Effector memory CD8-positive, alpha-beta T cell (primary cell): Measurements from ENCODE around the gene SEC61A1.

ENCODE experiments used
- ATAC-seq: fragments of 150-1000 bp; cut with Tn5 transposase; replicated peaks from 2 replicates; pipeline ENCODE4 v1.10.0; 2021; ENCODE audit warnings: mild to moderate bottlenecking, moderate library complexity
- DNase-seq, 3 experiments: peaks; one replicate each; pipeline ENCODE4 v3.0.0; 2021
- H3K27ac Mint-ChIP-seq, 2 donors: one replicate each; pipeline ENCODE4 v1.8.0; 2022; ENCODE audit warnings: mild to moderate bottlenecking in 2 of 2, mixed read lengths in 2 of 2, moderate library complexity in 2 of 2
- H3K27me3 Mint-ChIP-seq, 2 donors: one replicate each; pipeline ENCODE4 v1.8.0; 2022; ENCODE audit warnings: mixed read lengths in 2 of 2
- H3K36me3 Mint-ChIP-seq: one replicate; pipeline ENCODE4 v1.8.0; 2022; ENCODE audit warnings: mild to moderate bottlenecking, moderate library complexity, mixed read lengths; ENCODE audit not compliant: insufficient read depth
- H3K4me1 Mint-ChIP-seq, 2 donors: one replicate each; pipeline ENCODE4 v1.8.0; 2022; ENCODE audit warnings: low read depth in 2 of 2, mixed read lengths in 2 of 2
- H3K4me3 Mint-ChIP-seq, 2 donors: one replicate each; pipeline ENCODE4 v1.8.0; 2022; ENCODE audit warnings: mild to moderate bottlenecking in 2 of 2, mixed read lengths in 2 of 2, moderate library complexity in 2 of 2
- H3K9me3 Mint-ChIP-seq, 2 donors: one replicate each; pipeline ENCODE4 v1.8.0; 2022; ENCODE audit warnings: mixed read lengths in 2 of 2

SEC61A1 gene

GRCh38 chr3:128091586-128091985, 39.3 kb downstream of the SEC61A1 start:
- H3K27me3 Mint-ChIP-seq: no peaks in the 10 kb centered on the region
- no peak for DNase-seq

DNA sequence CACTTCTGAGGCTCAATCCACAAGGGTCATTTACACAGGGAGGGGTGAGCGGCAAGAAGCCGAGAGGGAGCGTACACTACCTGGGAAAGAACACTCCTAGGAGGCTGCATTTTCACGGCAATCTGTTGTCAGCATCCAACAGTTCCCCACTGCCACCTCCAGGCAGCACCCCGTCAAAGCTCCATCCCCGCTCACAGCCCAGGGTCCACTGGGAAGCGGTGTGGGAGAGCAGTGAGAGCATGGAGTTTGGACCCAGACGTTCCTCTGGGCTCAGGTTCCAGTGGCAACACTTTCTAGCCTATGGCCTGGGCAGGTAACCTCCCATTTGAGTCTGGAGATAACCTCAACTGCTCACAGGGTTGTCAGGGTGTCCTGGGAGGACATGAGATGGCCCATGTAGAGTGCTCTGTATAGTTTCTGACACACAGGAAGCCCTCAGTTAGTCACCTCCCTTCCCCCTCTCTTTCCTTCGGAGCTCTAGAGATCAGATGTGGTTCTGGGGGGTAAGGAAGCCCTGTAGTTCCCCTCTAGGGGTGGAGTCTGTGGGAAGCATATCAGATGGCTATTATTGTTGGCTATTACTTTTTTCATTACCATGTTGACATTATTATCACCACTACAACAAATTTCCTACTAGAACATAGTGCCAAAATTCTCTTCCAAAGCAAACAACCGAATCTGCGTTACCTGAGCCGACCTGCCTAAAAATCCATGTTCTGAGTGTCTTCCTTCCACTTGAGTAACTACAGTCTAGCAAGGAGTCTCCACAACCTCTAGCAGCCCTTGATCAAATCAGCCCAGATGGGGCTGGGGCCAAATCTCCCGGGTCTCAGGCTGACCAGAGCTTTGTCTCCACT, 42.3 kb downstream of the SEC61A1 start:
- Mint-ChIP-seq H3K4me3 (no peak overlapping the region), H3K27me3 (no peaks in the 10 kb centered on the region), H3K36me3 (peaks cover 42% of the 10 kb centered on the region), H3K9me3 (no peaks in the 10 kb centered on the region), H3K27ac (peak overlapping the region; percentile 38 to 67), H3K4me1 (peaks cover 7 to 10% of the 10 kb centered on the region in 2 donors)
- DNase-seq: no peak
- ATAC-seq: no peak

More at GRCh38 chr3:128091586-128091985, 39.3 kb downstream of the SEC61A1 start:
- Mint-ChIP-seq H3K36me3 (peaks cover 33% of the 10 kb centered on the region), H3K9me3 (no peaks in the 10 kb centered on the region), H3K27ac (no peak overlapping the region), H3K4me1 (peaks cover 7 to 10% of the 10 kb centered on the region in 2 donors), H3K4me3 (no peak overlapping the region)
- ATAC-seq: no peak

DNA sequence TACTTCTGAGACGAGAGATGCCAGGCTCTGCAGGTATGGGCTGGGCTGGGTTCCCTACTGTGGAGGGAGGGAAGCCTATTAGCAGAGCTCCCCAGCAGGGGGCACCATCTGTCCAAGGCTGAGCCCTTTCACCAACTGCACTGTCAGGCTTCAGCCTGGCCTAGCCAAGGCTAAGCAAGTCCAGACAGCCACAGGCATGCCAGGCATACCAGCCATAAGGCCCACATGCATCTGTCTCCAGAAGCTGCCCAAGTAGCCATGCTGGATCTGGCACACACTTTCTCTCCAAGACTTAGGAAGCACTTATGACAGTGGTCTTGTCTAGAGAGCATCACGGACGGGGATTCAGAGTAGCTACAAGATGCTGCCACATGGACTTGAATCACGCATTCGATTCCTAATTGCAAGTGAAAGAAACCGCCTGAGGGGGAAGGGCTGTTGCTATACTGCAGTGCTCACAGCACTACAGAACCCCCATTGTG, 43.0 kb downstream of the SEC61A1 start:
- ATAC-seq (peak; percentile 100), DNase-seq (peak; percentile 79 to 82 (median 82))
- H3K27ac Mint-ChIP-seq: peak overlapping the region; percentile 38 to 67
- no peaks in the 10 kb centered on the region for H3K9me3 Mint-ChIP-seq
- peaks cover 44% of the 10 kb centered on the region for H3K36me3 Mint-ChIP-seq
- H3K4me3 Mint-ChIP-seq: no peak overlapping the region
- no peaks in the 10 kb centered on the region for H3K27me3 Mint-ChIP-seq
- peaks cover 7 to 10% of the 10 kb centered on the region in 2 donors for H3K4me1 Mint-ChIP-seq

DNA sequence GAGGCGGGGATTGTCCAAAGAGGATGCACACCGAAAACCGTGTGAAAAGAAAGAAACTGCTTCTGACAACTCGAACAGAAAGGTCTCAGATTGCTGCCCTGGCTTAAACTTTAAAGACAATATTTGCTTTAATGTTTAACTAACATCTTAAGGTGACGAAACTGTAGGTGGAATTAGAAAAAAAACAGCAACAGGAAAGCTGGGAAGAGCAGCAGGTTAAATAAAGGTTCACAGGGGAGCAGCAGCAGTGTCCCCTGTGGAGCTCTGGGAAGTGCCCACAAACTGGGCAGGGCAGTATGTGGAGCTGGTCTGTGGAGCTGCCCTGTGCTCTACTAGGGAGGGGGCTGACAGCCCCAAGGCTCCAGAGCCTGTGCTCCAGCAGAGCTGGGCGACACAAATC, 46.0 kb downstream of the SEC61A1 start:
- ATAC-seq (no peak), DNase-seq (no peak)
- Mint-ChIP-seq H3K4me1 (peaks cover 7 to 10% of the 10 kb centered on the region in 2 donors), H3K4me3 (no peak overlapping the region), H3K27me3 (no peaks in the 10 kb centered on the region), H3K27ac (no peak overlapping the region), H3K36me3 (peaks cover 48% of the 10 kb centered on the region), H3K9me3 (no peaks in the 10 kb centered on the region)

GRCh38 chr3:128100161-128100560, 47.9 kb downstream of the SEC61A1 start:
- Mint-ChIP-seq H3K4me3 (no peak overlapping the region), H3K27ac (no peak overlapping the region), H3K4me1 (peaks cover 3 to 4% of the 10 kb centered on the region in 2 donors), H3K9me3 (no peaks in the 10 kb centered on the region), H3K27me3 (no peaks in the 10 kb centered on the region), H3K36me3 (peaks cover 45% of the 10 kb centered on the region)
- ATAC-seq (no peak), DNase-seq (no peak)

- Mint-ChIP-seq H3K27ac (no peak overlapping the region), H3K27me3 (no peaks in the 10 kb centered on the region), H3K4me3 (no peak overlapping the region), H3K4me1 (peaks cover 0 to 2% of the 10 kb centered on the region in 2 donors), H3K36me3 (peaks cover 50% of the 10 kb centered on the region), H3K9me3 (no peaks in the 10 kb centered on the region)
- no peak for DNase-seq
- ATAC-seq: no peak
These were observed 48.4 kb downstream of the SEC61A1 start for GRCh38 chr3:128100638-128101037.

DNA sequence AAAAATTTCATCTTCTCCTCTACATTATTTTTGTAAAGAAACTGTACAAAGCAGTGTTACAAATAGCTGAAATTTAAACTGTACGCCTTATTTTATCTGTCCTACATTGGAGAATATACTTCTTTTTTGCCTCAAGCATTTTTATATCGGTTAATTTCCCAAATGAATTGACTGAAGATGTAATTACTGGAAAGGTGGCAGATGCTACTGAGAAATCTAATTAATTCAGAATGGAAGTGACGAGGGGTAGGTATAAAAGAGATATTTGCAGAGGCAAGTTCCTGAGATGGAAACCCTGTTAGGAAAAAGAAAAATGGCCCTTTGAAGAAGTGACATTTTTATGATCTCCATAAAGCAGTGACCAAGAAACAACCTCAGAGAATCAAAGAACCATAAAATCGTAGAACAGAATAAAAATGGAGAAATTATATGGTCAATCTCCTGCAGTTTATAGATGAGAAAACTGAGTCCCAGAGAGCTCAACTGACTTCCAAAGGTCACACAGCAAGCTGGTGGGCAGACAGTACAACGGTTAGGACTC, 51.0 kb downstream of the SEC61A1 start:
- Mint-ChIP-seq H3K27ac (no peak overlapping the region), H3K9me3 (no peaks in the 10 kb centered on the region), H3K4me3 (no peak overlapping the region), H3K27me3 (no peaks in the 10 kb centered on the region), H3K36me3 (peaks cover 37% of the 10 kb centered on the region), H3K4me1 (peaks cover 0 to 2% of the 10 kb centered on the region in 2 donors)
- no peak for ATAC-seq
- no peak for DNase-seq

- Mint-ChIP-seq H3K4me3 (no peak overlapping the region), H3K27ac (no peak overlapping the region), H3K9me3 (peaks cover 0 to 1% of the 10 kb centered on the region in 2 donors), H3K4me1 (peaks cover 14 to 18% of the 10 kb centered on the region in 2 donors), H3K27me3 (no peaks in the 10 kb centered on the region), H3K36me3 (peaks cover 36% of the 10 kb centered on the region)
- DNase-seq (no peak), ATAC-seq (no peak)
These were observed 55.6 kb downstream of the SEC61A1 start for GRCh38 chr3:128107834-128108233.

DNA sequence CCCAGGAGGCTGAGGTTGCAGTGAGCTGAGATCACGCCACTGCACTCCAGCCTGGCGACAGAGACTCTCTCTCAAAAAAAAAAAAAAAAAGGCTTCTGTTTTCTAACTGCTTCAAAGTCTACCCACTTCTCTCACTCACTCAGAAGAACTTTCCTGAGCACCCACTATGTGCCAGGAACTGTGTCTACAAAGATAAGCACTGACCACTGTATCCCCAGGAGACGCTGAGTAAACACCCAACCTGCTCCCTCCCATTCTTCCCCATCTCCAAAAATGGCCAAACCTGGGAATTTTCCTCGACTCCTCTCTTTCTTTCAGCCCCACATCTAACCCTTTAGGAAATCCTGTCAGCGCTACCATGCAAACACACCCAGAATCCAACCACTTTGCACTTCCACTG, 58.9 kb downstream of the SEC61A1 start:
- Mint-ChIP-seq H3K36me3 (peaks cover 26% of the 10 kb centered on the region), H3K27me3 (no peaks in the 10 kb centered on the region), H3K27ac (peak overlapping the region; percentile 95 to 96), H3K9me3 (peaks cover 0 to 1% of the 10 kb centered on the region in 2 donors), H3K4me1 (peaks cover 27 to 41% of the 10 kb centered on the region in 2 donors), H3K4me3 (no peak overlapping the region)
- ATAC-seq (no peak), DNase-seq (no peak)

GRCh38 chr3:128112357-128112968, 60.2 kb downstream of the SEC61A1 start:
- Mint-ChIP-seq H3K27me3 (no peaks in the 10 kb centered on the region), H3K27ac (peak overlapping the region; percentile 95 to 96), H3K36me3 (peaks cover 34% of the 10 kb centered on the region), H3K4me3 (peak overlapping the region; percentile 62 to 68), H3K4me1 (peaks cover 27 to 46% of the 10 kb centered on the region in 2 donors), H3K9me3 (peaks cover 0 to 1% of the 10 kb centered on the region in 2 donors)
- ATAC-seq (peak; percentile 95), DNase-seq (peak; percentile 29 to 49 (median 39))

DNA sequence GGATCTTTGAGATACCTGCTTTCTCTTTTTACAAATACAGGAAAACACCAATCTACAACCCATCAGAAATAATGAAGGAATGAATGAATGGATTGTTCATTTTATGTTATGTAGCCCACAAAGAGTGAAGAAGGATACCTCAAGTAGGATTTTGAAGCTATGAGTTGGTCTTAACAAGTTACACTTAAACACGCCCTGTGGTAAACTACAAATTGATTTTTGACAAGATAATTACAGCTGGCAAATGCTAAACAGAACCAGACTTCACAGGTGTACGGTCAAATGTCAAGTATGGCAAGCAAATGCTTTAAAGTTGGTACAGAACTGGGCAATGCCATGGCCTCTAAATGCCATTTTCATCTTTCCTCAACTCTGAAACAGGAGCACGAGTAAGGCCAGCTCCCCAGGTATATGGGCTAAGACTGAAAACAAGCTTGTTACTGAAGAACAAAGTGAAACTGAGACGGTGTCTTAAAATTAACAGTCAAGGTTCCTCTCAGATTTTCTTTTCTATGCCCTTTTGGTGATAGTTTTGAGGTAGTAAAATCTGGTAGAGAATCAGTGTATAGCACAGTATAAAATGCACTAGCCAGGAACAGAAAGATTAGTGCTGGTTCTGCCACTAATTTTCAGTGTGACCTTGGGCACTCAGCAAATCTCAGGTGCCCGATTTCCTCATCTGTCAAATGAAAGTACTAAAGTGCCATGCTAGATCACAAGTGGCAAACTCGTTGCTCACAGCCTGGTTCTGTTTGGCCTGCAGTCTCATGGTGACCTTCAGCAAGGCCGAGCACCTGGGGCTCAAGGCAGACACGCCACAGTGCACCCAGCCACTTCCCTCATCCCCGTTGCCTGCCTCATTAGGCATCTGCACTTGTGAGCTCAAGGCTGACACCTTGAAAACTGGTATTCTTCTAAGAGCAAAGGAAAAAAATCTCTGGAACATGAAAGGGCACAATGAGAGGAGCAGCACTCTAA, 61.9 kb downstream of the SEC61A1 start:
- H3K27ac Mint-ChIP-seq: peak overlapping the region; percentile 95 to 96
- peak; percentile 24 for ATAC-seq
- DNase-seq: no peak
- H3K4me3 Mint-ChIP-seq: peak overlapping the region; percentile 33 to 68
- peaks cover 34% of the 10 kb centered on the region for H3K36me3 Mint-ChIP-seq
- H3K4me1 Mint-ChIP-seq: peaks cover 27 to 51% of the 10 kb centered on the region in 2 donors
- H3K27me3 Mint-ChIP-seq: no peaks in the 10 kb centered on the region
- H3K9me3 Mint-ChIP-seq: peaks cover 0 to 1% of the 10 kb centered on the region in 2 donors
